ENCODE data around the gene JAM2. TPM values are rescaled to one million over a fixed set of nuclear protein-coding genes. Genes with fewer than 3 reads are reported as not detected.

The JAM2 gene
- total and polyA plus RNA-seq, 2 of the 4 experiments (the other 2 are of a cell fraction): 0.72 to 2.1 TPM

DNA sequence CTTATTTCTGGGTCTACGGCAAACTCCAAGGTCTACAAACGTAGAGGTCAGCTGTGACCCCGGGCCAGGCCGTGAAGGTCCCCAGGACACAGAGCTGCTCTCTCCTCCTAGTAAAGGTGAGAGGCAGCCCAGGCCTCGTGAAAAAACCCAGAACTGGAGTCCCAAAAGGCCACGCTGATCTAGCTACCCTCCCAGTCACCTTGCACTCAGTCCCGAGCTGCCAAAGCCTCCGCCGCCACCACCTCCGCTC is 95.5 kb downstream of the JAM2 start:
- no peak overlapping the region for H2BK15ac ChIP-seq (ENCODE audit: low read depth, low read length)

More for the DNA sequence above, 95.5 kb downstream of the JAM2 start:
- H3K4me3 ChIP-seq (ENCODE audit: insufficient read depth, low read depth, low read length): peak overlapping the region; percentile 53
- intact Hi-C loops (cut with micrococcal nuclease): loop anchor here (1.0 kb wide), 1 partner anchor 127 kb away; the partner anchor contains the start of gene MRPL39
- no peak overlapping the region for H3K18ac ChIP-seq (ENCODE audit: low read depth, low read length)
- dilution Hi-C loops (cut with HindIII; ENCODE audit: low sequenced_read_pairs, unreplicated experiment): no loop called here
- H4K91ac ChIP-seq (ENCODE audit: insufficient read depth, low read depth, low read length): no peak overlapping the region
- peak overlapping the region; percentile 93 for H3K9ac ChIP-seq (ENCODE audit: low read depth, low read length)
- peak overlapping the region; percentile 99 for H2AK9ac ChIP-seq (replicated peaks; ENCODE audit: low read depth, low read length, poor library complexity)
- no CpG with 5 or more reads among the region's 10 CpGs for WGBS, 2 experiments (ENCODE audit: extremely low coverage in 2 of 2, insufficient read length in 1 of 2)
- peaks cover 10 to 41% of the 10 kb centered on the region in 2 experiments for H3K79me1 ChIP-seq (ENCODE audit: low read depth in 1 of 2, low read length in 2 of 2)
- no TSS peak for BruUV-seq (replicated peaks)
- TF ChIP-seq, protein P1, sequence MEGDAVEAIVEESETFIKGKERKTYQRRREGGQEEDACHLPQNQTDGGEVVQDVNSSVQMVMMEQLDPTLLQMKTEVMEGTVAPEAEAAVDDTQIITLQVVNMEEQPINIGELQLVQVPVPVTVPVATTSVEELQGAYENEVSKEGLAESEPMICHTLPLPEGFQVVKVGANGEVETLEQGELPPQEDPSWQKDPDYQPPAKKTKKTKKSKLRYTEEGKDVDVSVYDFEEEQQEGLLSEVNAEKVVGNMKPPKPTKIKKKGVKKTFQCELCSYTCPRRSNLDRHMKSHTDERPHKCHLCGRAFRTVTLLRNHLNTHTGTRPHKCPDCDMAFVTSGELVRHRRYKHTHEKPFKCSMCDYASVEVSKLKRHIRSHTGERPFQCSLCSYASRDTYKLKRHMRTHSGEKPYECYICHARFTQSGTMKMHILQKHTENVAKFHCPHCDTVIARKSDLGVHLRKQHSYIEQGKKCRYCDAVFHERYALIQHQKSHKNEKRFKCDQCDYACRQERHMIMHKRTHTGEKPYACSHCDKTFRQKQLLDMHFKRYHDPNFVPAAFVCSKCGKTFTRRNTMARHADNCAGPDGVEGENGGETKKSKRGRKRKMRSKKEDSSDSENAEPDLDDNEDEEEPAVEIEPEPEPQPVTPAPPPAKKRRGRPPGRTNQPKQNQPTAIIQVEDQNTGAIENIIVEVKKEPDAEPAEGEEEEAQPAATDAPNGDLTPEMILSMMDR (conservative IDR thresholded peaks at IDR 0.05; ENCODE audit: low read depth, low read length): no peak
- TF ChIP-seq RAD21 (IDR thresholded peaks at IDR 0.05; ENCODE audit: low read length): no peak
- TF ChIP-seq USF2 (IDR thresholded peaks at IDR 0.05; ENCODE audit: low read depth, low read length): no peak
- no peak for TF ChIP-seq MXI1 (IDR thresholded peaks at IDR 0.05; ENCODE audit: borderline replicate concordance, low read depth, low read length)
- TF ChIP-seq CHD1 (IDR thresholded peaks at IDR 0.05; ENCODE audit: low read depth, low read length): no peak
- TF ChIP-seq, protein P2, sequence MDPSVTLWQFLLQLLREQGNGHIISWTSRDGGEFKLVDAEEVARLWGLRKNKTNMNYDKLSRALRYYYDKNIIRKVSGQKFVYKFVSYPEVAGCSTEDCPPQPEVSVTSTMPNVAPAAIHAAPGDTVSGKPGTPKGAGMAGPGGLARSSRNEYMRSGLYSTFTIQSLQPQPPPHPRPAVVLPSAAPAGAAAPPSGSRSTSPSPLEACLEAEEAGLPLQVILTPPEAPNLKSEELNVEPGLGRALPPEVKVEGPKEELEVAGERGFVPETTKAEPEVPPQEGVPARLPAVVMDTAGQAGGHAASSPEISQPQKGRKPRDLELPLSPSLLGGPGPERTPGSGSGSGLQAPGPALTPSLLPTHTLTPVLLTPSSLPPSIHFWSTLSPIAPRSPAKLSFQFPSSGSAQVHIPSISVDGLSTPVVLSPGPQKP (IDR thresholded peaks at IDR 0.05; ENCODE audit: borderline replicate concordance, low read depth, low read length): no peak
- no peaks in the 10 kb centered on the region for H3K9me3 ChIP-seq (ENCODE audit: control insufficient read depth, insufficient read depth, low read length)
- H3K56ac ChIP-seq (ENCODE audit: extremely low read depth, insufficient read depth, low read length): no peak overlapping the region; the same call in 1 of the 2 replicates
- no peak for ATAC-seq (ENCODE audit: low read depth)
- H3K4me2 ChIP-seq (ENCODE audit: low read depth, low read length): peak overlapping the region; percentile 31
- H4K8ac ChIP-seq (ENCODE audit: low read depth in 2 of 2, low read length in 2 of 2): peak overlapping the region; percentile 45 to 82; a peak in 3 of 4 replicates
- no peak overlapping the region for H2BK20ac ChIP-seq (ENCODE audit: low read depth, low read length)
- in situ Hi-C loops (cut with MboI; ENCODE audit: low sequenced_read_pairs): no loop called here
- H2AFZ ChIP-seq (replicated peaks; ENCODE audit: low read length, poor library complexity): peak overlapping the region; percentile 100
- H3K27ac ChIP-seq (ENCODE audit: insufficient read depth, low read length): peak overlapping the region; percentile 96
- peaks cover 7% of the 10 kb centered on the region for H3K36me3 ChIP-seq (ENCODE audit: control insufficient read depth, insufficient read depth, low read length)
- peak overlapping the region; percentile 80 for H3K14ac ChIP-seq (replicated peaks; ENCODE audit: low read depth, low read length)
- H3K4ac ChIP-seq (ENCODE audit: low read depth, low read length): peak overlapping the region; percentile 78
- CTCF ChIA-PET: interaction anchor here (1.0 kb wide), 1 partner anchor 126 kb away, joined by 3 read pairs; no protein-coding TSS in a partner anchor
- H2BK120ac ChIP-seq (ENCODE audit: low read depth, low read length): no peak overlapping the region
- no peaks in the 10 kb centered on the region for H3K27me3 ChIP-seq (ENCODE audit: control insufficient read depth, insufficient read depth, low read length)
- H2AK5ac ChIP-seq (ENCODE audit: low read depth, low read length): no peak overlapping the region; the same call in 1 of the 2 replicates
- H4K20me1 ChIP-seq (ENCODE audit: insufficient read depth, low read length): peaks cover 12% of the 10 kb centered on the region
- H3K23ac ChIP-seq (ENCODE audit: low read depth, low read length): peak overlapping the region; percentile 77; the same call in 1 of the 2 replicates
- DNase-seq: no peak
- no peaks in the 10 kb centered on the region for H3K9me1 ChIP-seq (ENCODE audit: insufficient read depth, low read length)
- POLR2A ChIA-PET (ENCODE audit: unreplicated experiment): no interaction called here
- peak overlapping the region; percentile 59 for H2BK5ac ChIP-seq (ENCODE audit: low read depth, low read length, poor library complexity, severe bottlenecking)
- H4K5ac ChIP-seq (ENCODE audit: low read depth, low read length): peak overlapping the region; percentile 49; the same call in 1 of the 2 replicates
- H3K4me1 ChIP-seq (ENCODE audit: control insufficient read depth, insufficient read depth, low read length): no peaks in the 10 kb centered on the region
